ENCODE data around the gene CAMK4.

GRCh38 chr5:111427762-111428161 is 203.6 kb downstream of the CAMK4 start:
- TF ChIP-seq POLR2A (IDR thresholded peaks at IDR 0.05; ENCODE audit: low read depth, low read length) (no peak), SPI1 (IDR thresholded peaks at IDR 0.05; ENCODE audit: low read depth, low read length) (no peak), POLR2AphosphoS5 (IDR thresholded peaks at IDR 0.05; ENCODE audit: low read depth, low read length) (no peak), TAF1 (IDR thresholded peaks at IDR 0.05; ENCODE audit: low read depth, low read length) (no peak)

Data from GM12891 (cell line).